Measurements from ENCODE around the gene PRSS48. TPM values are rescaled to one million over a fixed set of nuclear protein-coding genes. Genes with fewer than 3 reads are reported as not detected.

Gene PRSS48, protein sequence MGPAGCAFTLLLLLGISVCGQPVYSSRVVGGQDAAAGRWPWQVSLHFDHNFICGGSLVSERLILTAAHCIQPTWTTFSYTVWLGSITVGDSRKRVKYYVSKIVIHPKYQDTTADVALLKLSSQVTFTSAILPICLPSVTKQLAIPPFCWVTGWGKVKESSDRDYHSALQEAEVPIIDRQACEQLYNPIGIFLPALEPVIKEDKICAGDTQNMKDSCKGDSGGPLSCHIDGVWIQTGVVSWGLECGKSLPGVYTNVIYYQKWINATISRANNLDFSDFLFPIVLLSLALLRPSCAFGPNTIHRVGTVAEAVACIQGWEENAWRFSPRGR
- total RNA-seq: not detected in 2 replicates

DNA sequence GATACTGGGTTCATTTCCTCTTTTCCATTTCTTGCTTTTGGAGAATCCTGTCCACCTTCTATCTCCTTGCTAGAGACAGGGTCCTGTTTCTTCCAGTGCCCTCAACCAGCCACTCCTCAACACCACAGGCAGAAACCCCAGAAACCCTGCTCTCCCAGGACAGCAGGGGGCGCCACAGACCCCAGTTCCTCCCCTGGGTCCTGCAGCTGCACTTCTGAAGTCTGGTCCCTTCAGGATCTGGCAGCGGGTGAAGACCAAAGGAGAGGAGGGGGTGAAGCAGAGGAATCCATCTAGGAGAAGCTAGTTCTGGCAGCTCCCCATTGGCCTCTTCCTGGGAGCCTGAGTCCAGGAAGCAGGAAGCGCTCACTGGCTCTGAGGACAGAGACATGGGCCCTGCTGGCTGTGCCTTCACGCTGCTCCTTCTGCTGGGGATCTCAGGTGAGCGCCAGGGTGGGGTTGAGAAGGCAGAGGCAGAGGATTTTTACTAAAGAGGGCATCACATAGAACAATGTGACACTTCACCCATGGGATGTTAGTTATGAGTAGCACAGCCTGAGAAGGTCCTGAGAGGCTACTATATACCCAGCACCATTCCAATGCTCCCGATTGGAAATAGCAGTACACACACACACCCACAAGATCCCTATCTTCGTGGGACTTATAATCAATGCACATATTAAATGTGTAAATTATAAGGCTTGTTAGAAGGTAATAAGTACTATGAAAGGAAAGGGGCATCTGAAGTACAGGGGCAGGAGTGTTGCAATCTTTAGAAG lies at the start of gene PRSS48:
PRSS48 (plus strand) TSS at position 375 of the 776 bp plus-strand sequence; CDS start at position 387, 12 bp downstream.

DNA sequence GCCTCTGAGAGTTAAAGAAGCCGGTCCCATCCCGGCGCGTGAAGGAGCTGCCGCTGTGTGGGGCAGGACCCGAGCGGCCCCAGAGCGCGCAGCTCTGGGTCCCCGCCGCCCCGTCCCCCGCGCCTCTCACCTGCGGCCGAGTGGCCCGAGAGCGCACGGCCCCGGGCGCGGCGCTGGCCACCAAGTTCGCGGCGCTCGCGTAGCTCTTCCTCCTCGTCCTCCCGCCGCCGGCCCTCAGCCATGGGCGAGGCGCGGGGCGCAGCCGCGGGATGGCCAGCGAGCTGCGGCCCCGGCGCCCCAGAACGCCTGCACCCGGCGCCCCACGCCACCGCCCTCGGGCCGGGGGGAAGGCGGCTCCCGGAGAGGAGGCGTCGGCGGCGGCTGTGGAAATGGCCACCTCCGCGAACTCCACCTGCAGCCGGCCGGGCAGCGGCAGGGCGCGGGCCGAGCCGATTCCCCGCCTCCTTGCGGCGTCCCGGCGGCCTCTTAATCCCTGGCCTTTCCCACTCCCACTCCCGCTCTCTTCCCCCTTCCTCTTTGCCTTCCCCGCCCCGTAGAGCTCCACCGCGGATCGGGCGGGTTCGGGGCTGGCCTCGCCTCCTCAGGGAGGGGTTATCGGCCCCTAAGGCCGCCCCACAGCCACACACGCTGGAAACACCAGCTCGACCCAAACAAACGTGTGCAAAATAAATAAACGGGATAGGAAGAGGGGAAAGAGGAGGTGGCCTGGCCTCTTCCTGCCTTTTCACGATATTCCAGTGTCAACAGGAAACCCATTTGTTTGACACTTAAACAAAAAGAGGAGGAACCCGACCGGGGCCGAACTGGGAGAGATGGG lies 48.4 kb downstream of the PRSS48 start, which contains the start of gene SH3D19:
SH3D19 (minus strand) TSS at position 495 of the 838 bp plus-strand sequence; CDS start at position 242, 253 bp downstream.

Small RNA genes lying within 50 kb of the gene (small RNA-seq; reads per million reads assigned to genes)
- not detected for gene AC104819.2
- not detected for gene RNU6-1282P

Other genes with a start within 250 kb of the PRSS48 start
- 2,351 and 3,068 TPM in 2 replicates for gene RPS3A, start 177.5 kb upstream of the PRSS48 start, total RNA-seq
- gene SH3D19, start 48.4 kb downstream of the PRSS48 start, total RNA-seq: 113 and 130 TPM in 2 replicates
- 0.80 and 1.1 TPM in 2 replicates for gene FHIP1A, start 132.0 kb downstream of the PRSS48 start, total RNA-seq